ENCODE results near the gene KCTD10. TPM values are rescaled to one million over a fixed set of nuclear protein-coding genes. Genes with fewer than 3 reads are reported as not detected.
A peak's percentile ranks its signal among the peaks of the same experiment; 100 is the strongest.

The KCTD10 gene
- total RNA-seq, 1 experiment from 2014 or later, result 44.9 TPM

GRCh38 chr12:109462868-109463692 lies 14.0 kb downstream of the KCTD10 start:
- Mint-ChIP-seq H3K9me3 (ENCODE audit: unreplicated experiment) (no peaks in the 10 kb centered on the region), H3K36me3 (ENCODE audit: insufficient read depth, unreplicated experiment) (peaks cover 59% of the 10 kb centered on the region), H3K27me3 (ENCODE audit: insufficient read depth, unreplicated experiment) (no peaks in the 10 kb centered on the region), H3K4me3 (ENCODE audit: unreplicated experiment) (peak overlapping the region; percentile 41), H3K4me1 (ENCODE audit: insufficient read depth, unreplicated experiment) (peaks cover 52% of the 10 kb centered on the region), H3K27ac (ENCODE audit: low read depth, unreplicated experiment) (peak overlapping the region; percentile 97)
- intact Hi-C loops (cut with micrococcal nuclease), result loop anchor here (1.0 to 2.0 kb wide), 2 partner anchors 14 to 31 kb away; partner anchors contain the start of genes KCTD10 and UBE3B
- ChIA-PET CTCF (interaction anchor here (0.5 to 1.9 kb wide), 11 partner anchors 8 to 654 kb away, joined by 3 to 13 read pairs (median 3); no protein-coding TSS in a partner anchor), POLR2A (interaction anchor here (0.5 to 6.0 kb wide), 14 partner anchors 10 to 1468 kb away, joined by 3 to 130 read pairs (median 4); partner anchors contain the start of genes ANKRD13A, KCTD10, MMAB and MVK)
- TF ChIP-seq CTCF (IDR thresholded peaks at IDR 0.05; ENCODE audit: unreplicated experiment), result no peak
- BruUV-seq (replicated peaks), result no TSS peak
- DNase-seq (ENCODE audit: unreplicated experiment), result peak; percentile 91

GRCh38 chr12:109461846-109462756 lies 15.0 kb downstream of the KCTD10 start:
- Mint-ChIP-seq H3K27me3 (ENCODE audit: insufficient read depth, unreplicated experiment) (no peaks in the 10 kb centered on the region), H3K27ac (ENCODE audit: low read depth, unreplicated experiment) (peak overlapping the region; percentile 97), H3K36me3 (ENCODE audit: insufficient read depth, unreplicated experiment) (peaks cover 59% of the 10 kb centered on the region), H3K4me3 (ENCODE audit: unreplicated experiment) (peak overlapping the region; percentile 41), H3K9me3 (ENCODE audit: unreplicated experiment) (no peaks in the 10 kb centered on the region), H3K4me1 (ENCODE audit: insufficient read depth, unreplicated experiment) (peaks cover 52% of the 10 kb centered on the region)
- CTCF ChIA-PET, result interaction anchor here (0.5 to 2.3 kb wide), 10 partner anchors 9 to 350 kb away, joined by 3 to 13 read pairs (median 3); partner anchors contain the start of gene KCTD10
- BruUV-seq (replicated peaks), result no TSS peak
- POLR2A ChIA-PET, result interaction anchor here (0.5 to 6.0 kb wide), 14 partner anchors 9 to 537 kb away, joined by 3 to 130 read pairs (median 4); partner anchors contain the start of genes ANKRD13A, KCTD10, MMAB and MVK
- DNase-seq (ENCODE audit: unreplicated experiment), result peak; percentile 94
- intact Hi-C loops (cut with micrococcal nuclease), result loop anchor here (1.0 to 2.0 kb wide), 2 partner anchors 15 to 30 kb away; partner anchors contain the start of genes KCTD10 and UBE3B
- no peak for TF ChIP-seq CTCF (IDR thresholded peaks at IDR 0.05; ENCODE audit: unreplicated experiment)

- peaks cover 53% of the 10 kb centered on the region for H3K4me1 Mint-ChIP-seq (ENCODE audit: insufficient read depth, unreplicated experiment)
- peak overlapping the region; percentile 97 for H3K27ac Mint-ChIP-seq (ENCODE audit: low read depth, unreplicated experiment)
- H3K27me3 Mint-ChIP-seq (ENCODE audit: insufficient read depth, unreplicated experiment), result no peaks in the 10 kb centered on the region
- TF ChIP-seq CTCF (IDR thresholded peaks at IDR 0.05; ENCODE audit: unreplicated experiment), result no peak
- ChIA-PET CTCF (interaction anchor here (0.6 to 2.3 kb wide), 5 partner anchors 10 to 135 kb away, joined by 3 to 8 read pairs (median 3); partner anchors contain the start of gene KCTD10), POLR2A (interaction anchor here (0.5 to 6.0 kb wide), 9 partner anchors 12 to 1777 kb away, joined by 3 to 130 read pairs (median 4); partner anchors contain the start of genes KCTD10, MMAB, MVK and UBE3B)
- no peaks in the 10 kb centered on the region for H3K9me3 Mint-ChIP-seq (ENCODE audit: unreplicated experiment)
- peaks cover 59% of the 10 kb centered on the region for H3K36me3 Mint-ChIP-seq (ENCODE audit: insufficient read depth, unreplicated experiment)
- peak overlapping the region; percentile 41 for H3K4me3 Mint-ChIP-seq (ENCODE audit: unreplicated experiment)
- BruUV-seq (replicated peaks), result no TSS peak
- no peak for DNase-seq (ENCODE audit: unreplicated experiment)
- intact Hi-C loops (cut with micrococcal nuclease), result no loop called here
These were observed 15.9 kb downstream of the KCTD10 start for GRCh38 chr12:109461049-109461845.

Measured in MCF 10A (cell line).